ENCODE results near the gene CNIH2.

Gene CNIH2

GRCh38 chr11:66278363-66279091 lies 552 bp downstream of the CNIH2 start:
- DNase-seq = no peak

- DNase-seq = peak; percentile 47
These were observed 1.2 kb downstream of the CNIH2 start for GRCh38 chr11:66279092-66279734.

- DNase-seq = peak; percentile 90
These were observed 2.5 kb downstream of the CNIH2 start for GRCh38 chr11:66280428-66280827.

GRCh38 chr11:66281001-66281400 lies 3.0 kb downstream of the CNIH2 start:
- DNase-seq = no peak

GRCh38 chr11:66281776-66282467 lies 3.9 kb downstream of the CNIH2 start:
- no peak for DNase-seq

- peak; percentile 99 for DNase-seq
These were observed 4.8 kb downstream of the CNIH2 start for GRCh38 chr11:66282468-66283455.

- DNase-seq = no peak
These were observed 5.6 kb downstream of the CNIH2 start for GRCh38 chr11:66283461-66284105.

- no peak for DNase-seq
These were observed 6.6 kb downstream of the CNIH2 start for GRCh38 chr11:66284526-66285078.

GRCh38 chr11:66285250-66285947 lies 7.4 kb downstream of the CNIH2 start:
- DNase-seq = no peak

- DNase-seq = no peak
These were observed 8.7 kb downstream of the CNIH2 start for GRCh38 chr11:66286699-66287098.

- DNase-seq = no peak
These were observed 9.4 kb downstream of the CNIH2 start for GRCh38 chr11:66287211-66287888.

GRCh38 chr11:66287889-66288670 lies 10.1 kb downstream of the CNIH2 start:
- DNase-seq = no peak

- DNase-seq = peak; percentile 98
These were observed 10.9 kb downstream of the CNIH2 start, which contains the start of gene YIF1A for GRCh38 chr11:66288671-66289547. Gene YIF1A (minus strand): TSS chr11:66289143. CDS start chr11:66288985, 158 bp downstream.

- no peak for DNase-seq
These were observed 11.8 kb downstream of the CNIH2 start for GRCh38 chr11:66289548-66290329.

- DNase-seq = no peak
These were observed 12.3 kb downstream of the CNIH2 start for GRCh38 chr11:66290330-66290621.

- DNase-seq = no peak
These were observed 13.3 kb downstream of the CNIH2 start for GRCh38 chr11:66291303-66291705.

- no peak for DNase-seq
These were observed 13.9 kb downstream of the CNIH2 start, which contains the start of gene TMEM151A for GRCh38 chr11:66291706-66292542. Gene TMEM151A (plus strand): TSS chr11:66291894. CDS start chr11:66292014, 120 bp downstream.

Data from NCI-H2171 (cell line).